CD4-positive, alpha-beta memory T cell (primary cell): Measurements from ENCODE around the gene TNPO1. TPM values are rescaled to one million over a fixed set of nuclear protein-coding genes. Genes with fewer than 3 reads are reported as not detected.

Experiments used
- CTCF ChIA-PET: fragments of 350-600 bp; sonication (Branson Sonifier 250); formaldehyde crosslinking; loops from one replicate; lab custom pipeline; 2021; ENCODE audit warnings: inconsistent platforms; ENCODE audit not compliant: partially characterized antibody; lab: Charles Lee
- POLR2A ChIA-PET: fragments of 350-600 bp; sonication (Branson Sonifier 250); formaldehyde crosslinking; loops from one replicate; lab custom pipeline; 2021; ENCODE audit not compliant: partially characterized antibody; lab: Charles Lee
- DNase-seq, 5 donors: peaks; one replicate each; pipeline versions ENCODE4 v3.0.0 to v3.0.0-alpha.2; 2020 to 2022; ENCODE audit warnings: mixed read lengths in 1 of 5
- H3K27ac ChIP-seq: one replicate; pipeline ENCODE4 v1.7.0; 2013; ENCODE audit warnings: low read depth, low read length
- H3K27me3 ChIP-seq: 2 replicates; pipeline ENCODE4 v1.7.0; 2013; ENCODE audit warnings: mild to moderate bottlenecking, low read length, moderate library complexity; ENCODE audit not compliant: insufficient read depth
- H3K36me3 ChIP-seq: 2 replicates; pipeline ENCODE4 v1.7.0; 2013; ENCODE audit warnings: mild to moderate bottlenecking, low read length, moderate library complexity; ENCODE audit not compliant: insufficient read depth
- H3K4me1 ChIP-seq: 2 replicates; pipeline ENCODE4 v1.7.0; 2013; ENCODE audit warnings: mild to moderate bottlenecking, low read length, moderate library complexity; ENCODE audit not compliant: insufficient read depth
- H3K4me3 ChIP-seq, 2 donors: one replicate each; pipeline ENCODE4 v1.7.0; 2013; ENCODE audit warnings: low read length in 2 of 2, mild to moderate bottlenecking in 1 of 2
- H3K9me3 ChIP-seq, 2 donors: one replicate each; pipeline ENCODE4 v1.7.0; 2013; ENCODE audit warnings: low read length in 2 of 2, control low read depth in 1 of 2; ENCODE audit not compliant: control insufficient read depth in 1 of 2
- H3K27ac Mint-ChIP-seq, 7 donors: one replicate each; pipeline ENCODE4 v1.8.0; 2020 to 2021; ENCODE audit warnings: mixed read lengths in 7 of 7, mild to moderate bottlenecking in 6 of 7, inconsistent platforms in 3 of 7, moderate library complexity in 3 of 7
- H3K27me3 Mint-ChIP-seq, 2 donors: one replicate each; pipeline ENCODE4 v1.8.0; 2020 to 2021; ENCODE audit warnings: mixed read lengths in 2 of 2
- H3K36me3 Mint-ChIP-seq, 2 donors: one replicate each; pipeline ENCODE4 v1.8.0; 2020 to 2021; ENCODE audit warnings: mixed read lengths in 2 of 2, inconsistent platforms in 1 of 2, mild to moderate bottlenecking in 1 of 2
- H3K4me1 Mint-ChIP-seq, 4 donors: one replicate each; pipeline ENCODE4 v1.8.0; 2020 to 2021; ENCODE audit warnings: mixed read lengths in 4 of 4, mild to moderate bottlenecking in 1 of 4
- H3K4me3 Mint-ChIP-seq, 8 donors: one replicate each; pipeline ENCODE4 v1.8.0; 2020 to 2021; ENCODE audit warnings: mixed read lengths in 8 of 8, mild to moderate bottlenecking in 7 of 8, moderate library complexity in 6 of 8, inconsistent platforms in 3 of 8
- H3K9me3 Mint-ChIP-seq, 8 donors: one replicate each; pipeline ENCODE4 v1.8.0; 2020 to 2021; ENCODE audit warnings: mixed read lengths in 8 of 8, mild to moderate bottlenecking in 5 of 8, inconsistent platforms in 3 of 8, moderate library complexity in 1 of 8
- intact Hi-C: fragments of 100-400 bp; cut with micrococcal nuclease; formaldehyde crosslinking; loops from one replicate; pipeline ENCODE4 v1.15.1; 2023
- polyA plus RNA-seq, 2 donors: library from polyadenylated mRNA; unstranded; fragments of 300-500 nt; fragmentation: Illumina TruSeq; gene quantifications; one replicate each; pipeline ENCODE4 v1.2.3, GENCODE V29; 2021
- total RNA-seq, 2 experiments: library from RNA; stranded (reverse); gene quantifications; one replicate each; pipeline ENCODE4 v1.2.3, GENCODE V29; 2021

Gene TNPO1
- total and polyA plus RNA-seq, 4 experiments from 2014 or later, result 46.6 to 86.4 (median 66.8) TPM

DNA sequence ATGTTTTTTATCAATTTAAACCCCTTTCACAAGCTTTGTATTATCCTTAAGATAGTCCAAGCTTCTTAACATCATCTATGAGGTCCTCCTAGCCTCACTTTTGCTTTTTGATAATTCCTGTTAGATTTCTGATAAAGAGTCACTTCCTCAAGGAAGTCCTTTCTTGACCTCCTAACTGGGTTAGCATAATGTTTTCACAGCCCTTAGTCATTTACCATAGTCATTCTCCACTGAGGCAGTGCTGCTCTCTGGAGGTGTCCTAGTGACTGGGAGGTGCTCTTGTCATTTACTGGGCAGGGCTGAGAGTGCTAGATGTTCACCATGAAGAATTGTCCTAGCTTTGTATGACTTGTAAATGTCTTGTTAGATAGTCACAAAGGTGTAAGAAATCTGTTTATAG lies 26.4 kb downstream of the TNPO1 start:
- POLR2A ChIA-PET, result interaction anchor here (2.6 kb wide), 1 partner anchor 26 kb away, joined by 6 read pairs; the partner anchor contains the start of gene TNPO1
- Histone ChIP-seq H3K4me3 (no peak overlapping the region), H3K9me3 (no peaks in the 10 kb centered on the region), H3K4me1 (peaks cover 7% of the 10 kb centered on the region), H3K36me3 (no peaks in the 10 kb centered on the region), H3K27ac (no peak overlapping the region), H3K27me3 (no peaks in the 10 kb centered on the region)
- Mint-ChIP-seq H3K27ac (peak overlapping the region in 1 of 7 donors; percentile 53), H3K4me1 (peaks cover 8 to 21% (median 15%) of the 10 kb centered on the region in 4 donors), H3K4me3 (no peak overlapping the region), H3K27me3 (peaks cover 0 to 2% of the 10 kb centered on the region in 2 donors), H3K9me3 (no peaks in the 10 kb centered on the region), H3K36me3 (peaks cover 0 to 1% of the 10 kb centered on the region in 2 donors)
- CTCF ChIA-PET, result interaction anchor here (3.2 kb wide), 1 partner anchor 24 kb away, joined by 14 read pairs; no protein-coding TSS in a partner anchor
- DNase-seq, result no peak
- intact Hi-C loops, result loop anchor here (10.0 kb wide), 1 partner anchor 518 kb away; the partner anchor contains the start of genes MRPS27 and PTCD2

DNA sequence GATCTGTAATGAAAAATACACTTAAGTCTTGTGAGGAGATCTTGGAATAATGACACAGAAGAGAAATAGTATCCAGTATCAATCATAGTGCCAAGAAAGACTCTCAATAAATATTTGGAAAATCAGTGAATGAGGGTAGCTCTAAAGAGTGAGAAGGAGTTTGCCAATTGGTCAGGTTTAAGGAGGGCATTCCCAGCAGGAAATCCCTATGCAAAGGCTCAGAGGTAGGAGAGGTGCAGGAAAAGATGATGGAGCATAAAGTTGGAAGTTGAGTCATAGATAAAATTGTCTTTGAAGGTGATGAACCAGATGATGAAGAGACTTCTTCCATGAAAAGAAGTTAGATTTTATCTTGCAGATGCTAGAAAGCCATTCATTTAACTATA lies 27.8 kb downstream of the TNPO1 start:
- Mint-ChIP-seq H3K4me1 (peaks cover 11 to 30% (median 17%) of the 10 kb centered on the region in 4 donors), H3K9me3 (peaks cover 0 to 2% (median 0%) of the 10 kb centered on the region in 8 donors), H3K4me3 (peak overlapping the region in 1 of 8 donors; percentile 52), H3K27me3 (peaks cover 0 to 2% of the 10 kb centered on the region in 2 donors), H3K36me3 (peaks cover 0 to 10% of the 10 kb centered on the region in 2 donors), H3K27ac (no peak overlapping the region)
- Histone ChIP-seq H3K36me3 (no peaks in the 10 kb centered on the region), H3K9me3 (no peaks in the 10 kb centered on the region), H3K27ac (no peak overlapping the region), H3K4me1 (peaks cover 10% of the 10 kb centered on the region), H3K4me3 (no peak overlapping the region), H3K27me3 (no peaks in the 10 kb centered on the region)
- intact Hi-C loops, result loop anchor here (10.0 kb wide), 1 partner anchor 519 kb away; the partner anchor contains the start of genes MRPS27 and PTCD2
- DNase-seq, result no peak
- ChIA-PET CTCF (interaction anchor here (1.4 kb wide), 1 partner anchor 11 kb away, joined by 3 read pairs; no protein-coding TSS in a partner anchor), POLR2A (no interaction called here)

GRCh38 chr5:72845889-72846288 lies 29.4 kb downstream of the TNPO1 start:
- H3K27ac Mint-ChIP-seq, result no peak overlapping the region
- H3K4me1 Mint-ChIP-seq, result peaks cover 22 to 46% (median 30%) of the 10 kb centered on the region in 4 donors
- POLR2A ChIA-PET, result no interaction called here

DNA sequence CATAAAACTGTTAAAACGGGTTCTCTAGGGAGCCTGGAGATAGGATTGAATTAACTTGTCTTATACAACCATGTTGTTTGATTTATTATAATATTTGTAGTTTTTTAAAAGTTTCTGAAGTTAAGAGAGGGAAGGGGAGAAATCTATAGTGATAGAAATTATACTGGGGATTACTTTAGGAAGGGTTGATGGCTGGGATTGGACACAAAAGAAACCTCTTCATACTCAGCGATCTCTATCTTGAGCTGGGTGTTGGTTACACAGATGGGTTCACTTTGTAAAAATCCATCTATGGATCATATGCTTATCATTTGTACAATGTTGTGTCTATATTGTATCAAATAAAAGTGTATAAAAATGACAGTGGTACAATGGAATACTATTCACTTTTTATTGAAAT lies 30.0 kb downstream of the TNPO1 start:
- H3K27me3 ChIP-seq, result no peaks in the 10 kb centered on the region
- H3K4me3 Mint-ChIP-seq, result no peak overlapping the region
- no peak overlapping the region for H3K4me3 ChIP-seq
- H3K9me3 ChIP-seq, result no peaks in the 10 kb centered on the region
- H3K4me1 ChIP-seq, result peaks cover 32% of the 10 kb centered on the region
- CTCF ChIA-PET, result no interaction called here
- POLR2A ChIA-PET, result interaction anchor here (4.0 kb wide), 1 partner anchor 29 kb away, joined by 54 read pairs; the partner anchor contains the start of gene TNPO1
- no peaks in the 10 kb centered on the region for H3K27me3 Mint-ChIP-seq
- H3K9me3 Mint-ChIP-seq, result peaks cover 0 to 2% (median 0%) of the 10 kb centered on the region in 8 donors
- no peak overlapping the region for H3K27ac ChIP-seq
- no peaks in the 10 kb centered on the region for H3K36me3 ChIP-seq
- intact Hi-C loops, result loop anchor here (10.0 kb wide), 1 partner anchor 522 kb away; the partner anchor contains the start of genes MRPS27 and PTCD2
- DNase-seq, result no peak
- peak overlapping the region in 1 of 7 donors; percentile 95 for H3K27ac Mint-ChIP-seq
- peaks cover 0 to 17% of the 10 kb centered on the region in 2 donors for H3K36me3 Mint-ChIP-seq
- peaks cover 22 to 52% (median 34%) of the 10 kb centered on the region in 4 donors for H3K4me1 Mint-ChIP-seq

More at GRCh38 chr5:72845889-72846288, 29.4 kb downstream of the TNPO1 start:
- H3K4me3 ChIP-seq, result no peak overlapping the region
- H3K4me3 Mint-ChIP-seq, result peak overlapping the region in 1 of 8 donors; percentile 11
- H3K9me3 ChIP-seq, result no peaks in the 10 kb centered on the region
- H3K27me3 Mint-ChIP-seq, result no peaks in the 10 kb centered on the region
- H3K36me3 Mint-ChIP-seq, result peaks cover 0 to 17% of the 10 kb centered on the region in 2 donors
- H3K4me1 ChIP-seq, result peaks cover 26% of the 10 kb centered on the region
- no peaks in the 10 kb centered on the region for H3K36me3 ChIP-seq
- intact Hi-C loops, result loop anchor here (10.0 kb wide), 1 partner anchor 521 kb away; the partner anchor contains the start of genes MRPS27 and PTCD2
- no peak for DNase-seq
- CTCF ChIA-PET, result no interaction called here
- H3K27me3 ChIP-seq, result no peaks in the 10 kb centered on the region
- H3K9me3 Mint-ChIP-seq, result peaks cover 0 to 2% (median 0%) of the 10 kb centered on the region in 8 donors
- H3K27ac ChIP-seq, result no peak overlapping the region

- Histone ChIP-seq H3K4me3 (peak overlapping the region in 1 of 2 donors; percentile 77), H3K27me3 (no peaks in the 10 kb centered on the region), H3K36me3 (no peaks in the 10 kb centered on the region), H3K9me3 (no peaks in the 10 kb centered on the region), H3K27ac (peak overlapping the region; percentile 84), H3K4me1 (peaks cover 42% of the 10 kb centered on the region)
- intact Hi-C loops, result loop anchor here (10.0 kb wide), 1 partner anchor 523 kb away; the partner anchor contains the start of genes MRPS27 and PTCD2
- H3K4me3 Mint-ChIP-seq, result peak overlapping the region; percentile 93 to 99 (median 98)
- peaks cover 1 to 21% of the 10 kb centered on the region in 2 donors for H3K36me3 Mint-ChIP-seq
- peaks cover 25 to 61% (median 39%) of the 10 kb centered on the region in 4 donors for H3K4me1 Mint-ChIP-seq
- peaks cover 0 to 2% (median 0%) of the 10 kb centered on the region in 8 donors for H3K9me3 Mint-ChIP-seq
- DNase-seq, result no peak
- CTCF ChIA-PET, result no interaction called here
- H3K27me3 Mint-ChIP-seq, result no peaks in the 10 kb centered on the region
- peak overlapping the region in 6 of 7 donors; percentile 93 to 98 (median 96) for H3K27ac Mint-ChIP-seq
- POLR2A ChIA-PET, result interaction anchor here (4.0 kb wide), 1 partner anchor 30 kb away, joined by 54 read pairs; the partner anchor contains the start of gene TNPO1
These were observed 31.0 kb downstream of the TNPO1 start for GRCh38 chr5:72847439-72847838.

- H3K4me1 Mint-ChIP-seq, result peaks cover 28 to 61% (median 42%) of the 10 kb centered on the region in 4 donors
- Histone ChIP-seq H3K4me1 (peaks cover 46% of the 10 kb centered on the region), H3K36me3 (no peaks in the 10 kb centered on the region), H3K27me3 (no peaks in the 10 kb centered on the region), H3K27ac (peak overlapping the region; percentile 84), H3K4me3 (peak overlapping the region; percentile 77 to 83), H3K9me3 (no peaks in the 10 kb centered on the region)
- peak overlapping the region; percentile 93 to 99 (median 98) for H3K4me3 Mint-ChIP-seq
- peak; percentile 82 to 87 (median 85) for DNase-seq
- H3K9me3 Mint-ChIP-seq, result peaks cover 0 to 2% (median 0%) of the 10 kb centered on the region in 8 donors
- CTCF ChIA-PET, result interaction anchor here (1.5 to 2.4 kb wide), 3 partner anchors 14 to 237 kb away, joined by 4 to 16 read pairs (median 6); no protein-coding TSS in a partner anchor
- POLR2A ChIA-PET, result interaction anchor here (0.7 to 4.0 kb wide), 8 partner anchors 9 to 711 kb away, joined by 3 to 54 read pairs (median 4); partner anchors contain the start of genes BTF3, FCHO2 and TNPO1
- peak overlapping the region; percentile 93 to 98 (median 97) for H3K27ac Mint-ChIP-seq
- intact Hi-C loops, result loop anchor here (1.0 to 10.0 kb wide), 3 partner anchors 32 to 523 kb away; partner anchors contain the start of genes MRPS27, PTCD2 and TNPO1
- no peaks in the 10 kb centered on the region for H3K27me3 Mint-ChIP-seq
- peaks cover 3 to 24% of the 10 kb centered on the region in 2 donors for H3K36me3 Mint-ChIP-seq
These were observed 31.6 kb downstream of the TNPO1 start for GRCh38 chr5:72847989-72848473.
